ENCODE data around the gene GPR39. TPM values are rescaled to one million over a fixed set of nuclear protein-coding genes. Genes with fewer than 3 reads are reported as not detected.
"Not testable (repeated sequence)": the region's sequence is repeated elsewhere in the genome, so short reads cannot be mapped to it uniquely, and the experiment has no call there.

Gene GPR39
- total RNA-seq, 2 experiments from 2014 or later: not detected

DNA sequence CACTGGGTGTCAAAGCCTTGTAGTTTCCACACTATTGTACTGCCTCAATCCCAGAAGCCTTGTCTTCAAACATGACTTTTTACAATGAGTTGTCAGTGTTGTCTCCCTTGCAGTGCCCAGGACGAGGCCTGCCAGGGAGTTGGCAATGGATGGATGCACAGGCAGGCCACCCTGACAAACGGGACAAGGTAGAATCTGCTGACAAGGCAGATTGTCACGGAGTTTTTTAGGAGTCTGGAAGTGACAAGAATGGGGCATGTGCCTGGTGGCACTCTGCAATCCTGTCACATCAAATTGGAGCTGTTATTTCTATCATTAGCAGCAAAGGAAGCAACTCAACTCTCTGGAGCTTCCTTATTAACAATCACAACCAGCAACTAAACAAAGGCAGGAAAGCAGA lies 25.2 kb upstream of the GPR39 start:
- ChIA-PET CTCF (no interaction called here), POLR2A (no interaction called here)
- H3K27ac Mint-ChIP-seq: no peak overlapping the region
- no peaks in the 10 kb centered on the region for H3K9me3 Mint-ChIP-seq (ENCODE audit: insufficient read depth)
- H3K36me3 Mint-ChIP-seq (ENCODE audit: low read depth): no peaks in the 10 kb centered on the region
- DNase-seq: no peak
- H3K27me3 Mint-ChIP-seq (ENCODE audit: low read depth): no peaks in the 10 kb centered on the region
- H3K4me1 Mint-ChIP-seq (ENCODE audit: low read depth): no peaks in the 10 kb centered on the region
- no peak overlapping the region for H3K4me3 Mint-ChIP-seq
- no peak for ATAC-seq

- ChIA-PET POLR2A (no interaction called here), CTCF (no interaction called here)
- Mint-ChIP-seq H3K36me3 (ENCODE audit: low read depth) (no peaks in the 10 kb centered on the region), H3K4me1 (ENCODE audit: low read depth) (no peaks in the 10 kb centered on the region), H3K9me3 (ENCODE audit: insufficient read depth) (no peaks in the 10 kb centered on the region), H3K27ac (no peak overlapping the region), H3K27me3 (ENCODE audit: low read depth) (no peaks in the 10 kb centered on the region), H3K4me3 (no peak overlapping the region)
- ATAC-seq: no peak
- no peak for DNase-seq
Observed at GRCh38 chr2:132392221-132392620, 24.4 kb upstream of the GPR39 start.

- no peak for ATAC-seq
- Mint-ChIP-seq H3K9me3 (ENCODE audit: insufficient read depth) (no peaks in the 10 kb centered on the region), H3K27ac (no peak overlapping the region), H3K27me3 (ENCODE audit: low read depth) (no peaks in the 10 kb centered on the region), H3K4me1 (ENCODE audit: low read depth) (no peaks in the 10 kb centered on the region), H3K36me3 (ENCODE audit: low read depth) (no peaks in the 10 kb centered on the region), H3K4me3 (no peak overlapping the region)
- ChIA-PET POLR2A (no interaction called here), CTCF (no interaction called here)
- DNase-seq: no peak
Observed at GRCh38 chr2:132392879-132393278, 23.7 kb upstream of the GPR39 start.

DNA sequence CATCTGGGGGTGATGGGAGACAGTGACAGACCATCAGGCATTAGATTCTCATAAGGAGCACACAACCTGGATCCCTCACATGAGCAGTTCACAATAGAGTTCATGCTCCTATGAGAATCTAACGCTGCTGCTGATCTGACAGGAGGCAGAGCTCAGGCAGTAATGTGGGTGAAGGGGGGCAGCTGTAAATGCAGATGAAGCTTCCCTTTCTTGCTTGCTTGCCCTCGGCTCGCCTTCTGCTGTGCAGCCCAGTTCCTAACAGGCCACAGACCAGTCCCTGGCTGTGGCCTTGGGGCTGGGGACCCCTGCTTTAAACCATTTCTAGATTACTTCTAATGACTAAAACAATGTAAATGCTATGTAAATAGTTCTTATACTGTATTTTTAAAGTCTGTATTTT lies 19.6 kb upstream of the GPR39 start:
- CTCF ChIA-PET; H3K9me3 Mint-ChIP-seq (ENCODE audit: insufficient read depth); H3K4me1 Mint-ChIP-seq (ENCODE audit: low read depth); POLR2A ChIA-PET; DNase-seq; H3K27ac Mint-ChIP-seq; H3K27me3 Mint-ChIP-seq (ENCODE audit: low read depth); H3K4me3 Mint-ChIP-seq; ATAC-seq; H3K36me3 Mint-ChIP-seq (ENCODE audit: low read depth): not testable (repeated sequence)

DNA sequence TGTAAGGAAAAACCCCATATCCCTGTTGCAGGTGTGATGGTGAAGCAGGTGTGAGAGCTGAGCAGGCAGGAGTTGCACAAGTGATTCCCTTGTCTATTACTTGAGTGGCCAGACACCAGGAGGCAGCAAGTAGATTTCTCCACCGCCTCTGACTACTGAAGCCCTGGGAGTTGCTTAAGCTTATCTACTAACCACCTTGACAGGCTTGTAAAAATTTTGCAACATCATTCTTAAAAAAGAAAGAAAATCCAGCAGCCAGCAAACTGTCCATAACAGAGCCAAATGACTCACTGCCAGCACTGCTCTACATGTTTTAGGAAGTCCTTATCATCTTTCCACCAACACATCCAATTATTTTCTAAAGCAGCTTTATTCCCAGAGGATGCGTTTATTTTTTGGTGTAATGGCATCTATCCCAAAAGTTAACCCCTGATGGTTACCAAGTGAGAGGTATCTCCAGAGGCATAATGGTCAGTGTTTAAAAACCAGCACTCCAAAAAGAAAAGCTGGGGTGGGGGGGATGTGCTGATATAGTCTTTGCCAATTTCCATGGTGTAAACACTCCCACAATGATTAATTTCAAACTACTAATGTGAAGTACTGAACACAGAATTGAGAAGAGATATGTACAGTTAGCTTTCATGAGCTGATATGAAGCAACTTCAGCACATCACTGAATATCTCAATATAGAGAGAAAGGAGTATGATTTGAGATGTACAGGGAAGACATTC lies 16.3 kb upstream of the GPR39 start:
- no peak overlapping the region for H3K27ac Mint-ChIP-seq
- no peak for DNase-seq
- no peaks in the 10 kb centered on the region for H3K9me3 Mint-ChIP-seq (ENCODE audit: insufficient read depth)
- ChIA-PET CTCF (no interaction called here), POLR2A (no interaction called here)
- H3K27me3 Mint-ChIP-seq (ENCODE audit: low read depth): no peaks in the 10 kb centered on the region
- H3K4me1 Mint-ChIP-seq (ENCODE audit: low read depth): no peaks in the 10 kb centered on the region
- ATAC-seq: no peak
- no peak overlapping the region for H3K4me3 Mint-ChIP-seq
- H3K36me3 Mint-ChIP-seq (ENCODE audit: low read depth): no peaks in the 10 kb centered on the region

DNA sequence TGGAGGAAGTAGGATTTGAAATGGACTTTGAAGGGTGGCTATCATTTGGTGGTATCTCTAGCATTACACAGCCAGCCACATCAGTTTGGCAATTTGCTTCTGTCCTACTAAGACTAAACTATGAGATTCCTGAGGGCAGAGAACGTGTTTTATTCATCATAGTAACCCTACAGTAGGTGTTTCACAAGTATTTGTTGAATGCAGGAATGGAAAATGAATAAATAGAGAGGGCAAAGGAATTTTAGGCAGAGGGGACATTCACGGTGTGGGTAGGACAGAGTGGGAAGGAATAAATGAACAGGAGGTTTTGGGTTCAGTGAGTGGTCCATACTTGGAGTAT lies 15.7 kb upstream of the GPR39 start:
- ChIA-PET CTCF (no interaction called here), POLR2A (no interaction called here)
- Mint-ChIP-seq H3K36me3 (ENCODE audit: low read depth) (no peaks in the 10 kb centered on the region), H3K4me1 (ENCODE audit: low read depth) (no peaks in the 10 kb centered on the region), H3K27me3 (ENCODE audit: low read depth) (no peaks in the 10 kb centered on the region), H3K27ac (no peak overlapping the region), H3K9me3 (ENCODE audit: insufficient read depth) (no peaks in the 10 kb centered on the region), H3K4me3 (no peak overlapping the region)
- DNase-seq (no peak), ATAC-seq (no peak)

DNA sequence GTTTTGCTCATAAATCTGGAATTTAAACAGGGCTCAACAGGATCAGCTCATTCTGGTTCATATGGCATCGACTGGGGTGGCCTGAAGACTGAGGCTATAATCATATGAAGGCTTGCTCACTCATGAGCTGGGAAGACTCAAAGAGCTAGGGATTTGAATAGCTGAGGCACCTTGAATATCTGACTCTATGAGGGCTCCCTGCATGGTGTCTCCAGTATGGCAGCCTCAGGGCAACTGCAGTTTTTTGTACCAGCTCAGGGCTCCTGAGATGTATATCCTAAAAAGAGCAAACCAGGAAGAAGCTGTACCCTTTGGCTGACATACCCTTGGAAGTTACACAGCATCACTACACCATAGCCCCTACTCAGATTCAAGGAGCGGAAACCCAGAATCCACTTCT lies 15.3 kb upstream of the GPR39 start:
- ATAC-seq: no peak
- Mint-ChIP-seq H3K4me1 (ENCODE audit: low read depth) (no peaks in the 10 kb centered on the region), H3K27ac (no peak overlapping the region), H3K27me3 (ENCODE audit: low read depth) (no peaks in the 10 kb centered on the region), H3K36me3 (ENCODE audit: low read depth) (no peaks in the 10 kb centered on the region), H3K4me3 (no peak overlapping the region), H3K9me3 (ENCODE audit: insufficient read depth) (no peaks in the 10 kb centered on the region)
- ChIA-PET CTCF (no interaction called here), POLR2A (no interaction called here)
- DNase-seq: no peak

DNA sequence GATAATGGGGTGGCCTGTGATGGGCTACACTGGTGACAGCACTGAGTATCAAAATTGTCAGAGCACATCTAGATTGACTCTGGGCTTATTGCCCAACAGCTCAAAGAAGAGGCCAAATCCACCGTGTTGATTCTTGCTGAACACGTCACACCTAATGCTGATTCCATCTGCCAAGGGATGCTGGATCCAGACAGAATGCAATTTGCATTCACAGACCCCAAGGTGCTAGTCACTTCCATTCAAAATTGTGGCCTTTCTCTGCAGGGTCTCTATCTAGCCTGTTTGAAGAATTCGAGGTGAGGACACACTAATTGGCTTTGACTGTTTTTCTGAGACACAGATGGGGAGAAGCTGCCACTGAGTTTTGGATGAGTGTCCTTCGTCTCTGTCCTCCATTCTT lies 13.5 kb upstream of the GPR39 start:
- H3K4me1 Mint-ChIP-seq (ENCODE audit: low read depth): no peaks in the 10 kb centered on the region
- H3K27me3 Mint-ChIP-seq (ENCODE audit: low read depth): no peaks in the 10 kb centered on the region
- POLR2A ChIA-PET: interaction anchor here (0.6 kb wide), 1 partner anchor 11 kb away, joined by 4 read pairs; no protein-coding TSS in a partner anchor
- no peak for DNase-seq
- no peak overlapping the region for H3K4me3 Mint-ChIP-seq
- CTCF ChIA-PET: no interaction called here
- no peaks in the 10 kb centered on the region for H3K9me3 Mint-ChIP-seq (ENCODE audit: insufficient read depth)
- H3K36me3 Mint-ChIP-seq (ENCODE audit: low read depth): no peaks in the 10 kb centered on the region
- H3K27ac Mint-ChIP-seq: no peak overlapping the region
- no peak for ATAC-seq

DNA sequence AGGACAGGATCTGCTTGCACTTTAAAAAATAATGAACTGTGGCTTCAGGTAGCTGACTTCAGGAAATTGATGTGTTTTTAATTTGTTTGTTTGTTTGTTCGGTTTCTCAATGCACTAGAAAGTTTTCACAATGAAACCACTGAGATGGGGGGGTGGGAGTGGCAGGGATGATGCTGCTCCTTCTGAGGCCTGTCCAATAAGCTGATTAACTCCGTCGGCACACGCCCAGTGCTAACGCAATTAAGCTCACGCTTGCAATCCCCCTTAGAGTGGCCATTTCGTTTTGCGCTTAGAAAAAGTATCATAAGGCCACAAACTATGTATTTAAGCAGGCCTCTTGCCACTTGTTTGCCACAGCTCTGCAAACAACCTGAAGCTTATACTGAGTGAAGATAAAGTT lies 12.5 kb upstream of the GPR39 start:
- Mint-ChIP-seq H3K9me3 (ENCODE audit: insufficient read depth) (no peaks in the 10 kb centered on the region), H3K4me1 (ENCODE audit: low read depth) (no peaks in the 10 kb centered on the region), H3K27me3 (ENCODE audit: low read depth) (no peaks in the 10 kb centered on the region), H3K27ac (no peak overlapping the region), H3K4me3 (no peak overlapping the region), H3K36me3 (ENCODE audit: low read depth) (no peaks in the 10 kb centered on the region)
- ChIA-PET POLR2A (no interaction called here), CTCF (no interaction called here)
- DNase-seq (no peak), ATAC-seq (no peak)

- H3K36me3 Mint-ChIP-seq (ENCODE audit: low read depth): no peaks in the 10 kb centered on the region
- no peak for ATAC-seq
- H3K4me3 Mint-ChIP-seq: no peak overlapping the region
- H3K27ac Mint-ChIP-seq: no peak overlapping the region
- no peaks in the 10 kb centered on the region for H3K9me3 Mint-ChIP-seq (ENCODE audit: insufficient read depth)
- H3K27me3 Mint-ChIP-seq (ENCODE audit: low read depth): no peaks in the 10 kb centered on the region
- DNase-seq: no peak
- ChIA-PET POLR2A (no interaction called here), CTCF (no interaction called here)
- H3K4me1 Mint-ChIP-seq (ENCODE audit: low read depth): no peaks in the 10 kb centered on the region
Observed at GRCh38 chr2:132407784-132408183, 8.8 kb upstream of the GPR39 start.

GRCh38 chr2:132412021-132412420 lies 4.6 kb upstream of the GPR39 start:
- H3K4me3 Mint-ChIP-seq: no peak overlapping the region
- H3K9me3 Mint-ChIP-seq (ENCODE audit: insufficient read depth): no peaks in the 10 kb centered on the region
- ATAC-seq (no peak), DNase-seq (no peak)
- no peaks in the 10 kb centered on the region for H3K36me3 Mint-ChIP-seq (ENCODE audit: low read depth)
- no peaks in the 10 kb centered on the region for H3K4me1 Mint-ChIP-seq (ENCODE audit: low read depth)
- ChIA-PET CTCF (no interaction called here), POLR2A (no interaction called here)
- no peak overlapping the region for H3K27ac Mint-ChIP-seq
- peaks cover 4% of the 10 kb centered on the region for H3K27me3 Mint-ChIP-seq (ENCODE audit: low read depth)

- ChIA-PET POLR2A (interaction anchor here (0.6 kb wide), 1 partner anchor 11 kb away, joined by 4 read pairs; no protein-coding TSS in a partner anchor), CTCF (no interaction called here)
- Mint-ChIP-seq H3K9me3 (ENCODE audit: insufficient read depth) (no peaks in the 10 kb centered on the region), H3K4me3 (no peak overlapping the region), H3K27ac (no peak overlapping the region), H3K4me1 (ENCODE audit: low read depth) (no peaks in the 10 kb centered on the region), H3K36me3 (ENCODE audit: low read depth) (no peaks in the 10 kb centered on the region), H3K27me3 (ENCODE audit: low read depth) (peaks cover 8% of the 10 kb centered on the region)
- DNase-seq (no peak), ATAC-seq (no peak)
Observed at GRCh38 chr2:132414081-132414480, 2.5 kb upstream of the GPR39 start.

DNA sequence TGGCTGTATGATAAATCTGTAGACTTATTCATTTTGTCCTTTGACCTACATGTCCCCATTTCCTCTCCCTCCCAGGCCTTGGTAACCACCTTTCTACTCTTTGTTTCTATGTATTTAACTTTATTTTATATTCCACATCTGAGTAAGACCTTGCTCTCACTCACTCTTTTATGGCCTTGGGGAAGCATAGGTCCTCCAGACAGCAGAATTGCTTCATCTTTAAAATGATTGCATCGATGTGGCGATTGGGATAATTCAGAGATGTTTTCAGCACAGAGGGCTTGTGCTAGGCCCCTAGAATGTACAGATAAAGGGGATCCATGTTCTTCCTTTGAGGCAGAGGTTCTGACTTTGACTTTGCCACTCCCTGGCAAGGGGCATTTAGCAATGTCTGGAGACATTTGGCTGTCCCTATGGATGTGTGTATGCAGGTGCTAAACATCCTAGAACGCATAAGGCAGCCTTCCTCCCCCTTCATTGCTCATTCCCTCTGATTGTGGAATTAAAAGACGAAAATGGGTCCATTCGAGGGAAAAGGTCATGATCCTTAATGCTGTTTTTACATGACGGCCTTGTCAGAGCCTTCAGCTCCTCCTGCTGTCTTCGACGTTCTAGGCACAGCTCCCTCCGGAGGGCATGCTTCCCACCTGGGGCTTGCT lies 1.2 kb upstream of the GPR39 start:
- peaks cover 8% of the 10 kb centered on the region for H3K27me3 Mint-ChIP-seq (ENCODE audit: low read depth)
- ChIA-PET POLR2A (no interaction called here), CTCF (no interaction called here)
- no peak for ATAC-seq
- no peaks in the 10 kb centered on the region for H3K36me3 Mint-ChIP-seq (ENCODE audit: low read depth)
- no peak for DNase-seq
- no peak overlapping the region for H3K27ac Mint-ChIP-seq
- no peaks in the 10 kb centered on the region for H3K9me3 Mint-ChIP-seq (ENCODE audit: insufficient read depth)
- no peaks in the 10 kb centered on the region for H3K4me1 Mint-ChIP-seq (ENCODE audit: low read depth)
- H3K4me3 Mint-ChIP-seq: no peak overlapping the region

All from activated CD8-positive, alpha-beta T cell treated with anti-CD3 and anti-CD28 coated beads, Interleukin-2, amount 10 ng/mL, durations not matched to agents 7 days and 5 days (primary cell).